ENCODE data around the gene ABCB9.
"Not testable (repeated sequence)": the region's sequence is repeated elsewhere in the genome, so short reads cannot be mapped to it uniquely, and the experiment has no call there.

The ABCB9 gene

DNA sequence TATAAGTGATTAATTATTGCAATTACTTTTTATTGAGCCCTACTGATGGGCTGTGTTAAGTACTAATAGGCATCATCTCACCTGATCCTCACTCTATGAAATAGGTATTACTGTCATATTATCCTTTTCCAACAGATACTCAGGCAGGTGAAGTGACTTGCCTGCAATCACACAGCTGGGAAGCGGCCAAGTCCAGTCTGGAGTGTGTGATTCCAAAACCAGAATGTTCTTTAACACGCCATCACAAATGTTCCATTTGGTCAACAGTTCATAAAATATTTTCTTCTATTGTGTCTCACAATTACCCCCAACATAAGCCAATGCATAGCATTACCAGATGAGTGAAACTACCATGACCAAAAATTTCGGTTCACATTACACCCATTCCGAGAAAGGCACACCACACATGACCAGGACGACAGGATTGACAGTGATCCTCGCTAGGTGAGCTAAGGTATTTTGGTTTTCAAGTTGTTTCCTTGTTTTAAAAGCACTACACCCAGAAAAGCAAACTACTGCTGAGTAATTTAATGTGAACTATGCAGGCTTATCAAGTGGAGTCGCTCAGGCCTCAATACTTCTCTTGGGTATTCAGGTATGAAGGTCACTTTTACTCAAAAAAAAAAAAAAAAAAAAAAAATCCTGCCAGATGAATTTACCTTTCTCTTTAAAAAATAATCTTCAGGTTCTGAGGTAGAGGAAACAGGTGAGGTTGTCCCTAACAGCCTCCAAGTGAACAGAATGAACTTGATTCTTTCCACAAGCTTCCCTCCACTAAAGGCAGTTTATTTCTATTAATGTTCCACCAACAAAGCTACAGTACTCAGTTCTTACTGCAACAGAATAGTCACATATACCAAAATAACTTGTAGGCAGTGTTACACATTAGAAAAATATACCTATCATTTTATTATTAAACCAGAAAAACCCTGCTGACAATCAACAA, 72.8 kb downstream of the ABCB9 start:
- no peak for DNase-seq

DNA sequence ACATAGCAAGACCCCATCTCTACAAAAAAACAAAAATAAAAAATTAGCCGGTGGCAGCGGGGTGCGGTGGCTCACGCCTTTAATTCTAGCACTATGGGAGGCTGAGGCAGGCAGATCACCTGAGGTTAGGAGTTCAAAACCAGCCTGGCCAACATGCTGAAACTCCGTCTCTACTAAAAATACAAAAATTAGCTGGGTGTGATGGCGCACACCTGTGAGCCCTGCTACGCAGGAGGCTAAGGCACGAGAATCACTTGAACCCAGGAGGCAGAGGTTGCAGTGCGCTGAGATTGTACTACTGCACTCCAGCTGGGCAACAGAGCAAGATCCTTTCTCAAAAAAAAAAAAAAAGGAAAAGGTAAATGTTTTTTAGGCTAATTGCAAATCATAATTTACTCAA, 73.5 kb downstream of the ABCB9 start:
- DNase-seq: not testable (repeated sequence)

DNA sequence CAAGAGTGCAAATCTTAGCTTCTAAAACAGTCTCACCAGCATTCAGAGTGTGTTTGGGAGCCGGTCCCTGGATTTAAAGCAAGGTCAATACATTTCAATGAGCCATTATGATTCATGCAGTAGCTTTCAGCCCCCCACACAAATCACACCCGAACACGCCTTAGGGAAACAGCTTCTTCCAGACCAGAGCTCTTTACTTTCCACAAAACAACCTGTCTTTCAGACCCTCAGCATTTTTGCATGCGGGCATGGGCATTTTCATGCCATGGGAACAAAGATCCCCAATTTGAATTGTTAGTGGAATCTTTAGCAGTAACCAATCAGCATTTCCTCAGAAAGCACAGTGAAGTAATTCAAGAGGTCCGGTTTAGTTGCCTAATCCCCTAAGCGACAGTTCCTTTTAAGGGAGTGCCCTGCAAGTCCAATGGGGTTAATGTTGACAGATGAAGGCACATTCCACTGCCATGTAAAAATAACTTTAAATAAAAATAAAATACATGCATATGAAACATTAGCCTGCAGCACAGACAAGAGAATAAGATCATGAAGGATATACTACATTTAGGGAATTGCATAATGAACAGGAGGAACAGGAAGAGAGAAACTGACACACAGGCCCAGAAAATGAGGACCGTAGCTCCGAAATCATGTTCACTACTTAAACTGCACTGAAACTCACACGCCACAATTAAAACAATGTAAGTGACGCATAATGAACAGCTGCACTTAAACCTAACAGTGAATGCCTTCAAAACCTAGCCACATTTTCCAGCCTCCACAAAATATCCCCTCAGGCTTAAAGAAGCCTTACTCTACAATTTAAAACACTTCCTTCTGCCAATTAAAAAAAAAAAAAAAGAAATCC, 74.4 kb downstream of the ABCB9 start:
- DNase-seq: no peak

- DNase-seq: no peak
Observed at GRCh38 chr12:122889761-122890520, 76.3 kb downstream of the ABCB9 start.

DNA sequence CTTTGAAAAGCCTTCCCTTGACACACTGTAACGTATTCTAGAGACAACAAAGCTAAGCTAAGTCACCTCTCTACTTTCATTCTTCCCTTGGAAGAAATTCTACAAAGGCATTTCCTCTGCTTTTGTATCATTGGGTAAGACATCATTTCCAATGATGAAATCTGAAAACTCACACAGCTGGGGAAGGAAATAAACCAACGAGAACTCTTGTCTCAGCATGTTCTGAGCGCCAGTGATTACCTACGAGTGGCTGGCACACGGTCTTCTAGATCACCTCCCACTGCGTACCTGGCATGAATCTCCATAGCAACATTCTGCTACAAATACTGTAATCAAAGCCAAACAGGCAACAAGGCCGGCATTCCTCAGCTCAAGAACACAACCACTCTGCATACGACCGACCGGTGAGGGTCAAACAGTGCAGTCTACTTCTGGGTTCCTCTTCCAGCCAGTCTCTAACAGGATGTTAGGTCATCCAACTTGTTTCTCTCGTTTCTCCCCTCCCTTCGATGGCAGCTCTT, 78.0 kb downstream of the ABCB9 start:
- DNase-seq: peak; percentile 40

GRCh38 chr12:122887819-122888212, 78.4 kb downstream of the ABCB9 start:
- no peak for DNase-seq

DNA sequence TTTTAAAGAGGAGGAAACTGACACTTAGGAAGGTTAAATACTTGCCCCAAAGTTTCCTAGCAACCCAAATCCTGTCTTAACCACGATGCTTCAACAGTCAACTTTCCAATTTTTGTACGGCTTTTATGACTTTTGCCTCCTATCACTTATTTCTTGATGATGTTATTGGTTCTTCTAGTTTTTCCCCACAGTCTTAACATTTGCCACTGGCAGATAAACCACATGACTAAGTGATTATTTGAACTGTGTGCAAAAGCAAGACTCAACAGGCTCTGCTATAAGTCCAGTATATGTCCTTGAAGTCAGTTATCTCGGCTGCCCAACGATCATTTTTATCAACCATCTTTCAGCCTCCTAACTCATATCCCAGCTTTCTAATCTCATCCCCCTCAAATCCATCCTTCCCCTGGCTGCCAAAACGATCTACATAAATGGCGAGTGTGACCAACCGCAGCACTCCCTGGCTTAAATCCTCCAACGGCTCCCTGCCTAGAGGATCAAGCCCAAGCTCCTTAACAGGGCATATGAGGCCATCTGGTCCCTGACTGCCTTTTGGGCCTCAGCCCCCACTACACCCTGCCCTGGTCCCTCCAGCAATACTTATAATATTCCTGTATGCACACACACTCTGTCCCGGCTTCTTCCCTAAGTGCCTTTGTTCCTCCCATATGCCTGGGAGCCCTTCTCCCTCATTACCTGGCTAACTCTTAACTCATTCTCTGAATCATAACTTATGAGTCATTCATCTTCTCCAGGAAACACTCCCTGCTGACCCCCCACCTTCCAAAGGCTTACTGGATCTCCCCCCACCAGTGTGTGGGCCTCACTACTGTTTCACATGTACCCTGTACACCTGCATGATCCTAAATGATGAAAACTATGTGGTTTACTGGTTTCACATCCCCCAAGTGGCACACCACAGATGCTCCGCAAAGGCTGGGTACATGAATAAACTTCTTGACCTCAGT, 79.1 kb downstream of the ABCB9 start:
- DNase-seq: peak; percentile 66

- no peak for DNase-seq
Observed at GRCh38 chr12:122886161-122886560, 80.1 kb downstream of the ABCB9 start.

GRCh38 chr12:122884860-122885259, 81.4 kb downstream of the ABCB9 start:
- no peak for DNase-seq

DNA sequence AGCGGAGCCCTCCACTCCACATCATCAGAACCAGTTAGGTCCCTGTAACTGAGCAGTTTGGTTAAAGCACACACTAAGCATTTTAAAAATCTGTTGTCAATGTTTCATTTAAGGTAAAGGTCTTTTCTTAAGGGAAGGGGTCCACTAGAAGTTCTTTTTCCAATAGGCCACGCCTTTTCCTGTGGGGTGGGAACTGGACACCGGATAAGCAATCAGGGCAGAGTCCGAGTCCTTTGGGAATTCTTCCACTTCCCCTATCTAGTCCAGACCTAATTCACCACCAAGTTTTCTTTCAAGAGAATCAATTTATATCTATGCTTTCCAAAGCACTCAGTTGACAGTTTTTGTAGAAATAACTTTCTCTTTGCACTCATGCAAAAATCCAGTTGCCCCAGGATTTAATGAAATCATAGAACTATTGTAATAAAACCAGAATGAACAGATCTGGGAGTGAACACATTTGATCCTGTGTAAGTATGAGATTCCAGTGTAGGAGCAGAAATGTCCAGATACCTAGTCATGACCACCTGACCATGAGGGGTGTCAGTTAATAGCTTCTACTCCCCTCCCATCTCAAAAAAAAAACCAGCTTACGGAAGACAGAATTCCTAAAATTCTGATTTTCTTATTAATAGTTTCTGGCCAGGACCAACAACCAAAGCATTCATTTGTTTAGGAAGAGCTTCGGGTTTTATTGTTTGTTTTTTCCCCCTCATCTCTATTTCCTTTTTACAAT, 82.0 kb downstream of the ABCB9 start:
- DNase-seq: no peak

GRCh38 chr12:122882908-122883558, 83.2 kb downstream of the ABCB9 start:
- no peak for DNase-seq

GRCh38 chr12:122880668-122881067, 85.6 kb downstream of the ABCB9 start:
- peak; percentile 42 for DNase-seq

GRCh38 chr12:122880155-122880667, 86.1 kb downstream of the ABCB9 start:
- no peak for DNase-seq

Measured in stimulated activated CD4-positive, alpha-beta T cell treated with anti-CD3 and anti-CD28 coated beads, Interleukin-15, amount 100 ng/mL, for 24 hours (primary cell).